SK-N-SH (cell line): ENCODE data around the gene CCDC74B. TPM values are rescaled to one million over a fixed set of nuclear protein-coding genes. Genes with fewer than 3 reads are reported as not detected.

Source experiments
- CTCF ChIA-PET: fragments of 300-600, 350-600 bp; formaldehyde crosslinking; extraction: SDS; loops from one replicate; lab custom pipeline; 2021; lab: Yijun Ruan, JAX
- POLR2A ChIA-PET: fragments of 350-600 bp; sonication (Branson Sonifier 250); formaldehyde crosslinking; extraction: SDS; loops from one replicate; lab custom pipeline; 2020; ENCODE audit warnings: antibody characterized with exemption, inconsistent platforms; lab: Yijun Ruan, JAX
- DNase-seq: peaks from one replicate; pipeline ENCODE4 v3.0.0; 2012
- H2AFZ ChIP-seq: fragments of 200-600 bp; sonication (generic); 2 replicates; pipeline ENCODE4 v1.8.1; 2016; ENCODE audit warnings: antibody characterized with exemption, mild to moderate bottlenecking, low read depth
- H3F3A ChIP-seq: fragments of 200-600 bp; sonication (generic); replicated peaks from 2 replicates; pipeline ENCODE3; 2016; ENCODE audit warnings: antibody characterized with exemption, mild to moderate bottlenecking; ENCODE audit not compliant: insufficient read depth
- H3K27ac ChIP-seq, 2 experiments: fragments of 200-500 bp in 1 of 2; fragments of 200-600 bp in 1 of 2; sonication (Bioruptor generic) in 1 of 2; sonication (generic), shearing (Covaris generic) in 1 of 2; 2 replicates each; pipeline versions ENCODE4 v1.5.1 to v1.6.1; 2014 to 2016; ENCODE audit warnings: low read depth in 2 of 2, inconsistent platforms in 1 of 2, low read length in 1 of 2, mild to moderate bottlenecking in 1 of 2, mixed read lengths in 1 of 2
- H3K27me3 ChIP-seq: fragments of 200-600 bp; sonication (generic), shearing (Covaris generic); 2 replicates; pipeline ENCODE4 v1.6.1; 2016; ENCODE audit warnings: mixed run types; ENCODE audit not compliant: insufficient read depth
- H3K36me3 ChIP-seq, 2 experiments: fragments of 200-500 bp in 1 of 2; fragments of 200-600 bp in 1 of 2; sonication (Bioruptor generic) in 1 of 2; sonication (generic) in 1 of 2; replicated peaks in 1 of 2; 2 replicates each; pipeline versions ENCODE3 to v1.5.1; 2014 to 2016; ENCODE audit warnings: low read length in 1 of 2, mild to moderate bottlenecking in 1 of 2; ENCODE audit not compliant: insufficient read depth in 2 of 2, control insufficient read depth in 1 of 2
- H3K4me1 ChIP-seq, 2 experiments: fragments of 200-500 bp in 1 of 2; fragments of 200-600 bp in 1 of 2; sonication (Bioruptor generic) in 1 of 2; sonication (generic), shearing (Covaris generic) in 1 of 2; 2 replicates each; pipeline versions ENCODE4 v1.5.1 to v1.6.1; 2014 to 2016; ENCODE audit warnings: low read depth in 1 of 2, low read length in 1 of 2, mixed run types in 1 of 2; ENCODE audit not compliant: insufficient read depth in 2 of 2, control insufficient read depth in 1 of 2
- H3K4me2 ChIP-seq: fragments of 200-600 bp; sonication (generic), shearing (Covaris generic); 2 replicates; pipeline ENCODE4 v1.6.1; 2017; ENCODE audit warnings: mixed run types
- H3K4me3 ChIP-seq, 2 experiments: fragments of 200-500 bp in 1 of 2; fragments of 200-600 bp in 1 of 2; sonication (Bioruptor generic) in 1 of 2; sonication (generic), shearing (Covaris generic) in 1 of 2; 2 replicates each; pipeline versions ENCODE4 v1.5.1 to v1.8.1; 2014 to 2016; ENCODE audit warnings: low read depth in 2 of 2, inconsistent platforms in 1 of 2, low read length in 1 of 2, mild to moderate bottlenecking in 1 of 2, mixed read lengths in 1 of 2, moderate library complexity in 1 of 2
- H3K79me2 ChIP-seq: fragments of 200-600 bp; sonication (generic); 2 replicates; pipeline ENCODE4 v1.8.1; 2017; ENCODE audit warnings: mild to moderate bottlenecking; ENCODE audit not compliant: insufficient read depth
- H3K9ac ChIP-seq: fragments of 200-600 bp; sonication (generic); 2 replicates; pipeline ENCODE4 v1.6.1; 2017; ENCODE audit warnings: mixed run types
- H3K9me2 ChIP-seq: fragments of 200-600 bp; sonication (generic); 2 replicates; pipeline ENCODE4 v1.6.1; 2017; ENCODE audit warnings: mixed run types
- H3K9me3 ChIP-seq: fragments of 200-600 bp; sonication (generic); 2 replicates; pipeline ENCODE4 v1.6.1; 2017; ENCODE audit warnings: mixed run types, mild to moderate bottlenecking, moderate library complexity
- H4K20me1 ChIP-seq: fragments of 200-600 bp; sonication (generic); 2 replicates; pipeline ENCODE4 v1.6.1; 2017; ENCODE audit warnings: mild to moderate bottlenecking, mixed run types; ENCODE audit not compliant: insufficient read depth
- CHD2 ChIP-seq: fragments of 150-350 bp; IDR thresholded peaks from 2 replicates; pipeline ENCODE4 v1.6.1; 2018; ENCODE audit warnings: low read length; ENCODE audit not compliant: partially characterized antibody
- ELF1 ChIP-seq: IDR thresholded peaks from 2 replicates; pipeline ENCODE4 v1.4.0; 2012
- EP300 ChIP-seq, 2 experiments: IDR thresholded peaks; 2 replicates each; pipeline versions ENCODE4 v1.4.0 to v1.6.1; 2012; ENCODE audit warnings: borderline replicate concordance in 1 of 2, low read depth in 1 of 2, low read length in 1 of 2
- EZH2phosphoT487 ChIP-seq: fragments of 200-600 bp; sonication (generic); IDR thresholded peaks from 2 replicates; pipeline ENCODE4 v1.6.1; 2017; ENCODE audit warnings: low read depth, mixed run types, mild to moderate bottlenecking, antibody characterized with exemption, moderate library complexity, borderline replicate concordance
- FOSL2 ChIP-seq: IDR thresholded peaks from 2 replicates; pipeline ENCODE4 v1.4.0; 2012; ENCODE audit warnings: low read depth, mild to moderate bottlenecking, moderate library complexity, borderline replicate concordance
- FOXJ3 ChIP-seq: sonication (generic); formaldehyde crosslinking; IDR thresholded peaks from 2 replicates; pipeline ENCODE4 v1.5.1; 2020; ENCODE audit warnings: mild to moderate bottlenecking, missing genetic modification reagents
- FOXM1 ChIP-seq: IDR thresholded peaks from 2 replicates; pipeline ENCODE4 v1.4.0; 2012; ENCODE audit warnings: low read depth, mild to moderate bottlenecking
- GABPA ChIP-seq: IDR thresholded peaks from 2 replicates; pipeline ENCODE4 v1.4.0; 2012; ENCODE audit warnings: low read depth, mild to moderate bottlenecking
- JUND ChIP-seq: IDR thresholded peaks from 2 replicates; pipeline ENCODE4 v1.4.0; 2012
- NFIC ChIP-seq: IDR thresholded peaks from 2 replicates; pipeline ENCODE4 v1.4.0; 2012; ENCODE audit warnings: borderline replicate concordance
- NRF1 ChIP-seq: IDR thresholded peaks from 2 replicates; pipeline ENCODE4 v1.6.1; 2012; ENCODE audit warnings: low read depth, mild to moderate bottlenecking, low read length
- RCOR1 ChIP-seq: fragments of 150-350 bp; IDR thresholded peaks from 2 replicates; pipeline ENCODE4 v1.6.1; 2017; ENCODE audit warnings: antibody characterized with exemption, low read length
- REST ChIP-seq: IDR thresholded peaks from 2 replicates; pipeline ENCODE4 v1.6.1; 2012; ENCODE audit warnings: mild to moderate bottlenecking, low read depth, low read length, moderate library complexity
- SIN3A ChIP-seq: IDR thresholded peaks from 2 replicates; pipeline ENCODE4 v1.6.1; 2012; ENCODE audit warnings: low read depth, mild to moderate bottlenecking, low read length, moderate library complexity, borderline replicate concordance
- TCF12 ChIP-seq: IDR thresholded peaks from 2 replicates; pipeline ENCODE4 v1.4.0; 2012
- TEAD4 ChIP-seq: IDR thresholded peaks from 2 replicates; pipeline ENCODE4 v1.4.0; 2012; ENCODE audit warnings: mild to moderate bottlenecking, borderline replicate concordance; ENCODE audit not compliant: insufficient read depth
- USF2 ChIP-seq: fragments of 150-350 bp; IDR thresholded peaks from 2 replicates; pipeline ENCODE4 v1.6.1; 2017; ENCODE audit warnings: antibody characterized with exemption, low read length, low read depth, borderline replicate concordance
- ZBTB33 ChIP-seq: IDR thresholded peaks from 2 replicates; pipeline ENCODE4 v1.4.0; 2012; ENCODE audit warnings: low read depth, borderline replicate concordance
- WGBS: methylation state at CpG from one replicate; pipeline ENCODE4 v1.1.6; 2017; ENCODE audit warnings: low lambda C conversion rate; 5-methylcytosine and 5-hydroxymethylcytosine counted together
- polyA plus RNA-seq, 3 experiments: library from polyadenylated mRNA; depleted of rRNA; stranded (reverse); fragments of >200 nt; gene quantifications; 2 replicates each; pipeline ENCODE4 v1.2.3, GENCODE V29; 2012

The CCDC74B gene
- polyA plus RNA-seq, 1 of the 3 experiments (the other 2 are of a cell fraction): 14.5 TPM

- Histone ChIP-seq H2AFZ (no peak overlapping the region), H3K27ac (no peak overlapping the region), H3F3A (no peaks in the 10 kb centered on the region), H3K4me3 (no peak overlapping the region), H3K9me3 (no peaks in the 10 kb centered on the region), H3K9ac (no peak overlapping the region), H3K79me2 (no peaks in the 10 kb centered on the region), H3K9me2 (no peaks in the 10 kb centered on the region), H3K4me1 (no peaks in the 10 kb centered on the region), H3K36me3 (peaks cover 4 to 23% of the 10 kb centered on the region in 2 experiments), H4K20me1 (no peaks in the 10 kb centered on the region), H3K4me2 (no peak overlapping the region), H3K27me3 (no peaks in the 10 kb centered on the region)
- no peak for TF ChIP-seq FOXM1
- TF ChIP-seq GABPA: no peak
- TF ChIP-seq FOXJ3 (CRISPR knock-in tag): no peak
- TF ChIP-seq RCOR1: no peak
- no peak for TF ChIP-seq TEAD4
- no peak for TF ChIP-seq USF2
- TF ChIP-seq EZH2phosphoT487: no peak
- no peak for TF ChIP-seq SIN3A
- no peak for TF ChIP-seq JUND
- no peak for TF ChIP-seq TCF12
- TF ChIP-seq NRF1: no peak
- no peak for TF ChIP-seq FOSL2
- no peak for TF ChIP-seq ELF1
- TF ChIP-seq EP300 (IDR thresholded peaks at IDR 0.05; ENCODE audit: borderline replicate concordance in 1 of 2, low read depth in 1 of 2, low read length in 1 of 2): no peak
- TF ChIP-seq NFIC: no peak
- no peak for TF ChIP-seq ZBTB33
- no peak for TF ChIP-seq REST
- TF ChIP-seq CHD2: no peak
- ChIA-PET POLR2A (no interaction called here), CTCF (no interaction called here)
- 95% methylated on average over 7 of the region's 8 CpGs for WGBS
- no peak for DNase-seq
These were observed 20.5 kb upstream of the CCDC74B start for GRCh38 chr2:130165293-130166016.
